HEK293 (cell line): ENCODE results near the gene LSMEM2.
A peak's percentile ranks its signal among the peaks of the same experiment; 100 is the strongest.

Experiments used
- KLF7 ChIP-seq: fragments of 450-650 bp; formaldehyde crosslinking; IDR thresholded peaks from 2 replicates; pipeline ENCODE4 v1.5.1; 2016; ENCODE audit warnings: missing biosample characterization, missing genetic modification characterization, borderline replicate concordance
- SCRT1 ChIP-seq: fragments of 450-650 bp; formaldehyde crosslinking; IDR thresholded peaks from 2 replicates; pipeline ENCODE4 v1.5.1; 2016; ENCODE audit warnings: missing biosample characterization, missing genetic modification characterization, borderline replicate concordance
- SETDB1 ChIP-seq: IDR thresholded peaks from one replicate; pipeline ENCODE4 v1.6.1; 2017; ENCODE audit warnings: mild to moderate bottlenecking, low read length, moderate library complexity, mixed read lengths; ENCODE audit not compliant: insufficient read length
- TCF7L2 ChIP-seq: IDR thresholded peaks from 2 replicates; pipeline ENCODE4 v1.6.1; 2011; ENCODE audit warnings: low read depth, mild to moderate bottlenecking, inconsistent platforms, low read length, moderate library complexity, borderline replicate concordance
- YY2 ChIP-seq: fragments of 450-650 bp; formaldehyde crosslinking; IDR thresholded peaks from 2 replicates; pipeline ENCODE4 v1.5.1; 2016; ENCODE audit warnings: missing biosample characterization, missing genetic modification characterization
- ZIC2 ChIP-seq: fragments of 450-650 bp; formaldehyde crosslinking; IDR thresholded peaks from 2 replicates; pipeline ENCODE4 v1.5.1; 2016; ENCODE audit warnings: missing biosample characterization, missing genetic modification characterization
- ZNF112 ChIP-seq: fragments of 450-650 bp; formaldehyde crosslinking; IDR thresholded peaks from 2 replicates; pipeline ENCODE4 v1.5.0; 2017; ENCODE audit warnings: missing biosample characterization, missing genetic modification characterization
- ZNF138 ChIP-seq: fragments of 450-650 bp; formaldehyde crosslinking; IDR thresholded peaks from 2 replicates; pipeline ENCODE4 v1.5.1; 2016; ENCODE audit warnings: missing biosample characterization, missing genetic modification characterization, borderline replicate concordance
- ZNF140 ChIP-seq: fragments of 450-650 bp; formaldehyde crosslinking; IDR thresholded peaks from 2 replicates; pipeline ENCODE4 v1.5.1; 2016; ENCODE audit warnings: missing biosample characterization, missing genetic modification characterization
- ZNF223 ChIP-seq: fragments of 450-650 bp; formaldehyde crosslinking; IDR thresholded peaks from 2 replicates; pipeline ENCODE4 v1.5.1; 2016; ENCODE audit warnings: missing biosample characterization, missing genetic modification characterization
- ZNF248 ChIP-seq: fragments of 450-650 bp; formaldehyde crosslinking; IDR thresholded peaks from 2 replicates; pipeline ENCODE4 v1.5.1; 2017; ENCODE audit warnings: missing biosample characterization, missing genetic modification characterization
- ZNF404 ChIP-seq: fragments of 450-650 bp; formaldehyde crosslinking; IDR thresholded peaks from 2 replicates; pipeline ENCODE4 v1.5.1; 2017; ENCODE audit warnings: missing biosample characterization, missing genetic modification characterization
- ZNF473 ChIP-seq: fragments of 450-650 bp; formaldehyde crosslinking; IDR thresholded peaks from 2 replicates; pipeline ENCODE4 v1.5.1; 2017; ENCODE audit warnings: missing biosample characterization, missing genetic modification characterization
- ZNF544 ChIP-seq: fragments of 450-650 bp; formaldehyde crosslinking; IDR thresholded peaks from 2 replicates; pipeline ENCODE4 v1.5.0; 2017; ENCODE audit warnings: missing biosample characterization, missing genetic modification characterization
- ZNF549 ChIP-seq: fragments of 450-650 bp; IDR thresholded peaks from 2 replicates; pipeline ENCODE4 v1.5.1; 2018; ENCODE audit warnings: missing biosample characterization, missing genetic modification characterization, mild to moderate bottlenecking, inconsistent platforms, moderate library complexity
- ZNF600 ChIP-seq: fragments of 450-650 bp; formaldehyde crosslinking; IDR thresholded peaks from 2 replicates; pipeline ENCODE4 v1.5.1; 2016; ENCODE audit warnings: missing biosample characterization, missing genetic modification characterization
- ZNF623 ChIP-seq: fragments of 450-650 bp; formaldehyde crosslinking; IDR thresholded peaks from 2 replicates; pipeline ENCODE4 v1.5.1; 2016; ENCODE audit warnings: missing biosample characterization, missing genetic modification characterization
- ZNF654 ChIP-seq: fragments of 450-650 bp; formaldehyde crosslinking; IDR thresholded peaks from 2 replicates; pipeline ENCODE4 v1.5.1; 2016; ENCODE audit warnings: low read depth, missing biosample characterization, missing genetic modification characterization
- ZNF658 ChIP-seq: fragments of 450-650 bp; formaldehyde crosslinking; IDR thresholded peaks from 2 replicates; pipeline ENCODE4; 2016; ENCODE audit warnings: missing biosample characterization, missing genetic modification characterization
- ZNF768 ChIP-seq: fragments of 450-650 bp; formaldehyde crosslinking; IDR thresholded peaks from 2 replicates; pipeline ENCODE4 v1.5.1; 2018; ENCODE audit warnings: missing biosample characterization, mild to moderate bottlenecking, missing genetic modification characterization
- ZSCAN23 ChIP-seq: fragments of 450-650 bp; formaldehyde crosslinking; IDR thresholded peaks from 2 replicates; pipeline ENCODE4 v1.5.1; 2016; ENCODE audit warnings: missing biosample characterization, missing genetic modification characterization
- TF ChIP-seq, protein P1 (sequence below): fragments of 450-650 bp; IDR thresholded peaks from 2 replicates; pipeline ENCODE4 v1.5.1; 2018; ENCODE audit warnings: missing biosample characterization, missing genetic modification characterization
- TF ChIP-seq, protein P2 (sequence below): fragments of 450-650 bp; formaldehyde crosslinking; IDR thresholded peaks from 2 replicates; pipeline ENCODE4 v1.5.1; 2017; ENCODE audit warnings: missing biosample characterization, missing genetic modification characterization
- TF ChIP-seq, protein P3 (sequence below): fragments of 450-650 bp; formaldehyde crosslinking; IDR thresholded peaks from 2 replicates; pipeline ENCODE4 v1.5.1; 2016; ENCODE audit warnings: missing biosample characterization, missing genetic modification characterization
- TF ChIP-seq, protein P4 (sequence below): fragments of 450-650 bp; formaldehyde crosslinking; IDR thresholded peaks from 2 replicates; pipeline ENCODE4 v1.5.1; 2017; ENCODE audit warnings: missing biosample characterization, missing genetic modification characterization
- TF ChIP-seq, protein P5 (sequence below): fragments of 450-650 bp; formaldehyde crosslinking; IDR thresholded peaks from 2 replicates; pipeline ENCODE4 v1.5.0; 2017; ENCODE audit warnings: missing biosample characterization, missing genetic modification characterization, borderline replicate concordance
- TF ChIP-seq, protein P6 (sequence below): fragments of 450-650 bp; formaldehyde crosslinking; IDR thresholded peaks from 2 replicates; pipeline ENCODE4 v1.5.1; 2016; ENCODE audit warnings: missing biosample characterization, missing genetic modification characterization

LSMEM2 gene

DNA sequence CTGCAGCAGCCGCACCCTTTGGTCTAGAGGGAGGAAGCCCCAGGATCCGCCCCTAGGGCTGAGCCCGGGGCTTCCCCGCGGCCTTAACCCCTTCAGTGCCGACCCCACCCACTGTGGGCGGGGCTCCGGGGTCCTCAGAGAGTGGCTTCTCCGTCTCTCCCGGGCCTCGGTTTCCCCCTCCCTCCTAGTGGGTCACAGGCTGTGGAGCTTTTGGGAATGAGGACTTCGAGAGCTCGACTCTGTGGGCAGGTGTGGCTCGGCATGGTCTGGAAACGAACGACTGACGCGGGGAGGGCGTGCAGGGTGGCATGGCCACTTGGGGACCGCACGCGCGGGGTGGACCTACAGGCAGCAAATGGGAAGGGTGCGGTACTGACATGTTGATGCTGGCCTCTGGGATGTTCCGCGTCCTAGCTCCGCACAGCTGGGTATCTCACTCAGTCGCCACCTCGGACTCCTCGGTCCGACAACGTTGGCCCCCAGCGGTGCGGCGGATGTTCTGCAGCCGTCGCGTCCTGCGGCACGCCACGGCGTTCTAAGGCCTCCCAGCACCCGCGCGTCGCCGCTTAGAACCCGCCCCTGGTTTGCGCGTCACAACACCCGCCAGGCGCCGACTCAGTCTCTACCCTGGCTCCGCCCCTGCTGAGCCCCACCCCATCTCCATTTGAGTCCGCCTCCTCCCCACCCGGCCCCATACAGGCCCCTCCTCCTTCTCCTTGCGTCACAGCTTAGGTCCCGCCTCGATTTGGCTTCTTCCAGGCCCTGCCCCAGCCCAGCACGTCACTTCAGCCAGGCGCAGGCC lies 20.1 kb downstream of the LSMEM2 start, which contains the start of the genes HYAL3 and NAA80 (continued):
- TF ChIP-seq, protein P1, sequence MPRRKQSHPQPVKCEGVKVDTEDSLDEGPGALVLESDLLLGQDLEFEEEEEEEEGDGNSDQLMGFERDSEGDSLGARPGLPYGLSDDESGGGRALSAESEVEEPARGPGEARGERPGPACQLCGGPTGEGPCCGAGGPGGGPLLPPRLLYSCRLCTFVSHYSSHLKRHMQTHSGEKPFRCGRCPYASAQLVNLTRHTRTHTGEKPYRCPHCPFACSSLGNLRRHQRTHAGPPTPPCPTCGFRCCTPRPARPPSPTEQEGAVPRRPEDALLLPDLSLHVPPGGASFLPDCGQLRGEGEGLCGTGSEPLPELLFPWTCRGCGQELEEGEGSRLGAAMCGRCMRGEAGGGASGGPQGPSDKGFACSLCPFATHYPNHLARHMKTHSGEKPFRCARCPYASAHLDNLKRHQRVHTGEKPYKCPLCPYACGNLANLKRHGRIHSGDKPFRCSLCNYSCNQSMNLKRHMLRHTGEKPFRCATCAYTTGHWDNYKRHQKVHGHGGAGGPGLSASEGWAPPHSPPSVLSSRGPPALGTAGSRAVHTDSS (tag by site-specific recombination) = no peak
- TF ChIP-seq, protein P2, sequence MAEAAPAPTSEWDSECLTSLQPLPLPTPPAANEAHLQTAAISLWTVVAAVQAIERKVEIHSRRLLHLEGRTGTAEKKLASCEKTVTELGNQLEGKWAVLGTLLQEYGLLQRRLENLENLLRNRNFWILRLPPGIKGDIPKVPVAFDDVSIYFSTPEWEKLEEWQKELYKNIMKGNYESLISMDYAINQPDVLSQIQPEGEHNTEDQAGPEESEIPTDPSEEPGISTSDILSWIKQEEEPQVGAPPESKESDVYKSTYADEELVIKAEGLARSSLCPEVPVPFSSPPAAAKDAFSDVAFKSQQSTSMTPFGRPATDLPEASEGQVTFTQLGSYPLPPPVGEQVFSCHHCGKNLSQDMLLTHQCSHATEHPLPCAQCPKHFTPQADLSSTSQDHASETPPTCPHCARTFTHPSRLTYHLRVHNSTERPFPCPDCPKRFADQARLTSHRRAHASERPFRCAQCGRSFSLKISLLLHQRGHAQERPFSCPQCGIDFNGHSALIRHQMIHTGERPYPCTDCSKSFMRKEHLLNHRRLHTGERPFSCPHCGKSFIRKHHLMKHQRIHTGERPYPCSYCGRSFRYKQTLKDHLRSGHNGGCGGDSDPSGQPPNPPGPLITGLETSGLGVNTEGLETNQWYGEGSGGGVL = peak; percentile 99
- no peak for TF ChIP-seq ZNF544 (tag by site-specific recombination)
- TF ChIP-seq ZNF654 (tag by site-specific recombination) = no peak
- TF ChIP-seq ZNF623 (tag by site-specific recombination) = no peak
- TF ChIP-seq ZSCAN23 (tag by site-specific recombination) = no peak
- TF ChIP-seq ZNF138 = no peak
- no peak for TF ChIP-seq YY2 (tag by site-specific recombination)
- TF ChIP-seq ZNF112 (tag by site-specific recombination) = no peak
- TF ChIP-seq, protein P3, sequence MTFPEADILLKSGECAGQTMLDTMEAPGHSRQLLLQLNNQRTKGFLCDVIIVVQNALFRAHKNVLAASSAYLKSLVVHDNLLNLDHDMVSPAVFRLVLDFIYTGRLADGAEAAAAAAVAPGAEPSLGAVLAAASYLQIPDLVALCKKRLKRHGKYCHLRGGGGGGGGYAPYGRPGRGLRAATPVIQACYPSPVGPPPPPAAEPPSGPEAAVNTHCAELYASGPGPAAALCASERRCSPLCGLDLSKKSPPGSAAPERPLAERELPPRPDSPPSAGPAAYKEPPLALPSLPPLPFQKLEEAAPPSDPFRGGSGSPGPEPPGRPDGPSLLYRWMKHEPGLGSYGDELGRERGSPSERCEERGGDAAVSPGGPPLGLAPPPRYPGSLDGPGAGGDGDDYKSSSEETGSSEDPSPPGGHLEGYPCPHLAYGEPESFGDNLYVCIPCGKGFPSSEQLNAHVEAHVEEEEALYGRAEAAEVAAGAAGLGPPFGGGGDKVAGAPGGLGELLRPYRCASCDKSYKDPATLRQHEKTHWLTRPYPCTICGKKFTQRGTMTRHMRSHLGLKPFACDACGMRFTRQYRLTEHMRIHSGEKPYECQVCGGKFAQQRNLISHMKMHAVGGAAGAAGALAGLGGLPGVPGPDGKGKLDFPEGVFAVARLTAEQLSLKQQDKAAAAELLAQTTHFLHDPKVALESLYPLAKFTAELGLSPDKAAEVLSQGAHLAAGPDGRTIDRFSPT (tag by site-specific recombination) = peak; percentile 87
- TF ChIP-seq ZNF140 (tag by site-specific recombination) = no peak
- no peak for TF ChIP-seq ZNF248
- TF ChIP-seq ZNF404 (tag by site-specific recombination) = no peak
- TF ChIP-seq ZIC2 (tag by site-specific recombination) = no peak; the same call in 1 of the 2 replicates
- TF ChIP-seq KLF7 (tag by site-specific recombination) = peak; percentile 87
- no peak for TF ChIP-seq ZNF549 (tag by site-specific recombination)
- no peak for TF ChIP-seq ZNF658 (tag by site-specific recombination)
- TF ChIP-seq, protein P4, sequence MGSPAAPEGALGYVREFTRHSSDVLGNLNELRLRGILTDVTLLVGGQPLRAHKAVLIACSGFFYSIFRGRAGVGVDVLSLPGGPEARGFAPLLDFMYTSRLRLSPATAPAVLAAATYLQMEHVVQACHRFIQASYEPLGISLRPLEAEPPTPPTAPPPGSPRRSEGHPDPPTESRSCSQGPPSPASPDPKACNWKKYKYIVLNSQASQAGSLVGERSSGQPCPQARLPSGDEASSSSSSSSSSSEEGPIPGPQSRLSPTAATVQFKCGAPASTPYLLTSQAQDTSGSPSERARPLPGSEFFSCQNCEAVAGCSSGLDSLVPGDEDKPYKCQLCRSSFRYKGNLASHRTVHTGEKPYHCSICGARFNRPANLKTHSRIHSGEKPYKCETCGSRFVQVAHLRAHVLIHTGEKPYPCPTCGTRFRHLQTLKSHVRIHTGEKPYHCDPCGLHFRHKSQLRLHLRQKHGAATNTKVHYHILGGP (tag by site-specific recombination) = no peak
- peak; percentile 97 for TF ChIP-seq ZNF600 (tag by site-specific recombination)
- no peak for TF ChIP-seq TCF7L2
- no peak for TF ChIP-seq SETDB1
- no peak for TF ChIP-seq ZNF473 (tag by site-specific recombination)
- TF ChIP-seq, protein P5, sequence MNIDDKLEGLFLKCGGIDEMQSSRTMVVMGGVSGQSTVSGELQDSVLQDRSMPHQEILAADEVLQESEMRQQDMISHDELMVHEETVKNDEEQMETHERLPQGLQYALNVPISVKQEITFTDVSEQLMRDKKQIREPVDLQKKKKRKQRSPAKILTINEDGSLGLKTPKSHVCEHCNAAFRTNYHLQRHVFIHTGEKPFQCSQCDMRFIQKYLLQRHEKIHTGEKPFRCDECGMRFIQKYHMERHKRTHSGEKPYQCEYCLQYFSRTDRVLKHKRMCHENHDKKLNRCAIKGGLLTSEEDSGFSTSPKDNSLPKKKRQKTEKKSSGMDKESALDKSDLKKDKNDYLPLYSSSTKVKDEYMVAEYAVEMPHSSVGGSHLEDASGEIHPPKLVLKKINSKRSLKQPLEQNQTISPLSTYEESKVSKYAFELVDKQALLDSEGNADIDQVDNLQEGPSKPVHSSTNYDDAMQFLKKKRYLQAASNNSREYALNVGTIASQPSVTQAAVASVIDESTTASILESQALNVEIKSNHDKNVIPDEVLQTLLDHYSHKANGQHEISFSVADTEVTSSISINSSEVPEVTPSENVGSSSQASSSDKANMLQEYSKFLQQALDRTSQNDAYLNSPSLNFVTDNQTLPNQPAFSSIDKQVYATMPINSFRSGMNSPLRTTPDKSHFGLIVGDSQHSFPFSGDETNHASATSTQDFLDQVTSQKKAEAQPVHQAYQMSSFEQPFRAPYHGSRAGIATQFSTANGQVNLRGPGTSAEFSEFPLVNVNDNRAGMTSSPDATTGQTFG (tag by site-specific recombination) = no peak
- no peak for TF ChIP-seq ZNF768 (tag by site-specific recombination)
- TF ChIP-seq, protein P6, sequence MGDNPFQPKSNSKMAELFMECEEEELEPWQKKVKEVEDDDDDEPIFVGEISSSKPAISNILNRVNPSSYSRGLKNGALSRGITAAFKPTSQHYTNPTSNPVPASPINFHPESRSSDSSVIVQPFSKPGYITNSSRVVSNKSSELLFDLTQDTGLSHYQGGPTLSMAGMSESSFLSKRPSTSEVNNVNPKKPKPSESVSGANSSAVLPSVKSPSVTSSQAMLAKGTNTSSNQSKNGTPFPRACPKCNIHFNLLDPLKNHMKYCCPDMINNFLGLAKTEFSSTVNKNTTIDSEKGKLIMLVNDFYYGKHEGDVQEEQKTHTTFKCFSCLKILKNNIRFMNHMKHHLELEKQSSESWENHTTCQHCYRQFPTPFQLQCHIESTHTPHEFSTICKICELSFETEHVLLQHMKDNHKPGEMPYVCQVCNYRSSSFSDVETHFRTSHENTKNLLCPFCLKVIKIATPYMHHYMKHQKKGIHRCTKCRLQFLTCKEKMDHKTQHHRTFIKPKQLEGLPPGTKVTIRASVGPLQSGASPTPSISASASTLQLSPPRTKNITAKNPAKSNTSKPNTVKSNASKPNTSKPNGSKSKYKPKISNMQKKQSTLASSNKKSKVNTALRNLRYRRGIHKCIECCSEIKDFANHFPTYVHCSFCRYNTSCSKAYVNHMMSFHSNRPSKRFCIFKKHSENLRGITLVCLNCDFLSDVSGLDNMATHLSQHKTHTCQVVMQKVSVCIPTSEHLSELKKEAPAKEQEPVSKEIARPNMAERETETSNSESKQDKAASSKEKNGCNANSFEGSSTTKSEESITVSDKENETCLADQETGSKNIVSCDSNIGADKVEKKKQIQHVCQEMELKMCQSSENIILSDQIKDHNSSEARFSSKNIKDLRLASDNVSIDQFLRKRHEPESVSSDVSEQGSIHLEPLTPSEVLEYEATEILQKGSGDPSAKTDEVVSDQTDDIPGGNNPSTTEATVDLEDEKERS (tag by site-specific recombination) = no peak
- no peak for TF ChIP-seq SCRT1 (tag by site-specific recombination)
- TF ChIP-seq ZNF223 (tag by site-specific recombination) = no peak
